HEK293 (cell line): ENCODE measurements around the gene MMP21.

Experiments used
- MYNN ChIP-seq: fragments of 450-650 bp; formaldehyde crosslinking; IDR thresholded peaks from 2 replicates; pipeline ENCODE4 v1.5.1; 2016; ENCODE audit warnings: missing biosample characterization, missing genetic modification characterization, borderline replicate concordance
- SP2 ChIP-seq: fragments of 450-650 bp; formaldehyde crosslinking; IDR thresholded peaks from 2 replicates; pipeline ENCODE4 v1.5.1; 2016; ENCODE audit warnings: missing biosample characterization, missing genetic modification characterization
- ZNF140 ChIP-seq: fragments of 450-650 bp; formaldehyde crosslinking; IDR thresholded peaks from 2 replicates; pipeline ENCODE4 v1.5.1; 2016; ENCODE audit warnings: missing biosample characterization, missing genetic modification characterization
- TF ChIP-seq, protein P1 (sequence below): fragments of 450-650 bp; formaldehyde crosslinking; IDR thresholded peaks from 2 replicates; pipeline ENCODE4 v1.5.1; 2016; ENCODE audit warnings: missing biosample characterization, missing genetic modification characterization

DNA sequence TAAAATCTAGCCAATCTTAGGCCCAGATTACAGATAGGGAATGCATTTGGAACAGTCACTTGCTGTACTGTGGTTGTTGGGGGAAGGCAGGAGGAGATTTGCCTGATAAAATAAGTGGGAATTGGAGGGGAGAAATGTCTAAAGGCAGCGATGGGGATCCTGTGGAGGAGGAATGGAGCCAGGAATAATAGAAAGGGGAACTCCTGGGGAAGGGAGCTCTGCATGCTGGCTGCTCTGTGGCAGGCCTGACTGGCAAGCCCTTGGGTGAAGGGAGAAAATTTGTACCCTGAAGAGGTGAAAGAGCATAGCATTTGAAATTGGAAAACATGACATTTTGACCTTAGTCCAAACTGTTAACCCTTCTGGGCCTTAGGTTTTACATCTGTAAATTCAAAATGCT is 13.7 kb downstream of the MMP21 start:
- TF ChIP-seq ZNF140 (no peak), MYNN (no peak), SP2 (tag by site-specific recombination) (no peak)
- TF ChIP-seq, protein P1, sequence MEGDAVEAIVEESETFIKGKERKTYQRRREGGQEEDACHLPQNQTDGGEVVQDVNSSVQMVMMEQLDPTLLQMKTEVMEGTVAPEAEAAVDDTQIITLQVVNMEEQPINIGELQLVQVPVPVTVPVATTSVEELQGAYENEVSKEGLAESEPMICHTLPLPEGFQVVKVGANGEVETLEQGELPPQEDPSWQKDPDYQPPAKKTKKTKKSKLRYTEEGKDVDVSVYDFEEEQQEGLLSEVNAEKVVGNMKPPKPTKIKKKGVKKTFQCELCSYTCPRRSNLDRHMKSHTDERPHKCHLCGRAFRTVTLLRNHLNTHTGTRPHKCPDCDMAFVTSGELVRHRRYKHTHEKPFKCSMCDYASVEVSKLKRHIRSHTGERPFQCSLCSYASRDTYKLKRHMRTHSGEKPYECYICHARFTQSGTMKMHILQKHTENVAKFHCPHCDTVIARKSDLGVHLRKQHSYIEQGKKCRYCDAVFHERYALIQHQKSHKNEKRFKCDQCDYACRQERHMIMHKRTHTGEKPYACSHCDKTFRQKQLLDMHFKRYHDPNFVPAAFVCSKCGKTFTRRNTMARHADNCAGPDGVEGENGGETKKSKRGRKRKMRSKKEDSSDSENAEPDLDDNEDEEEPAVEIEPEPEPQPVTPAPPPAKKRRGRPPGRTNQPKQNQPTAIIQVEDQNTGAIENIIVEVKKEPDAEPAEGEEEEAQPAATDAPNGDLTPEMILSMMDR (tag by site-specific recombination) = no peak
